ENCODE results near the gene OR10J4. TPM values are rescaled to one million over a fixed set of nuclear protein-coding genes. Genes with fewer than 3 reads are reported as not detected.
"Not testable (repeated sequence)": the region's sequence is repeated elsewhere in the genome, so short reads cannot be mapped to it uniquely, and the experiment has no call there.

OR10J4 gene
- total and polyA plus RNA-seq, 5 donors: not detected

DNA sequence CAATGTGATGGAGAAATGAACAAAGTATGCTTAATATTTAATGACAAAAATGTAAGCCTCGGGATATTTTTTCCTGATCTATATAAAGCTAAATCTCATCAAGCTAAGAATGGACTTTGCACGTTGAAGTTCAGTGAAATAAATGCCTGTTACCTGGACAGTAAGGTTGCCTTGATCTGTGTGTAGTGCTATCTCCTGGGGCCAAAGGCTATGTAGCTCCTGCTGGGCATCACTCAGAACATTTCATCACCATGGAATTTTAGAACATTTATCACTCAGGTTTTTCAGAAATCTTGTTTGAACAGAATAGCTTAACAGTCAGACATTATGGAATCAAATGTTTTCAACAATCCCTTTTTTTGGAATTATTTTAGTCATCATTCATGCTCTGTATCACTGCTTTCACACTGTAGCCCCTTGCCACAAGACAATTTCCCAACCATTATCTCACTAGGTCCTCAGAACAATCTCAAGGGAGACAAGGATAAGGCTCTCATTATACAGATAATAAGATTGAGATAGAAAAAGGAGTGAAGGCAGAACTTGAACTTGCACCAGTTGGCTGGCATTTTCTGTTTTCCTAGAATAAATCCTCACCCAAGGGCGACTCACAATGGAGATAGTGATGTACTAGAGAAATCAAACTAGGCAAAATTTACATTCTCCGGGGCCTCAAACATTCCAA is 11.2 kb downstream of the OR10J4 start:
- DNase-seq (no peak), ATAC-seq (no peak)
- 62% methylated on average over 4 of the region's 4 CpGs for WGBS
- H3K4me1 ChIP-seq (ENCODE audit: control insufficient read depth, insufficient read depth, low read length): no peaks in the 10 kb centered on the region
- no peaks in the 10 kb centered on the region for H3K27me3 ChIP-seq (ENCODE audit: control insufficient read depth, insufficient read depth)
- H3K27ac ChIP-seq (ENCODE audit: low read length): no peak overlapping the region
- H3K9me3 ChIP-seq (ENCODE audit: control insufficient read depth, low read length): no peaks in the 10 kb centered on the region
- intact Hi-C loops (cut with DNase I): no loop called here
- no peak overlapping the region for H3K4me3 ChIP-seq (ENCODE audit: low read length)

DNA sequence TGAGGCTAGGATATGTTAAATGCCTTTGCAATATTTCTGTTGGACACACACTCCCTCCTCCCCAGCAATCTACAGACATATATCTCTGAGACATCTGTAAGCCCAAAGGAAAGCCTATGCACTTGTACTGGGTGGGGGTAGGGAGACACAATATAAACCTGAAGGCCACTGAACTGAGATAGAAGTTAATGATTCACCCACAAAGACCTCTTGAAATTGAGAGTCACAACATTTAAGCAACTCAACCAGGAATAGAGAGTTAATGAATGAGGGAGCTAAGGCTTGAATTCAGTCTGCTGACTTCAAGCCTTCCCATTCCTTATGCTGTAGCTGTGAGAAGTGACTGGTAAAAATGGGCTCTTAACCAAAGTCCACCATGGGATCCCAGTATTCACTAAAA is 12.5 kb downstream of the OR10J4 start:
- Histone ChIP-seq H3K27me3 (ENCODE audit: control insufficient read depth, insufficient read depth) (no peaks in the 10 kb centered on the region), H3K4me3 (ENCODE audit: low read length) (no peak overlapping the region), H3K27ac (ENCODE audit: low read length) (no peak overlapping the region), H3K9me3 (ENCODE audit: control insufficient read depth, low read length) (no peaks in the 10 kb centered on the region), H3K4me1 (ENCODE audit: control insufficient read depth, insufficient read depth, low read length) (no peaks in the 10 kb centered on the region)
- intact Hi-C loops (cut with DNase I): no loop called here
- ATAC-seq (no peak), DNase-seq (no peak)

DNA sequence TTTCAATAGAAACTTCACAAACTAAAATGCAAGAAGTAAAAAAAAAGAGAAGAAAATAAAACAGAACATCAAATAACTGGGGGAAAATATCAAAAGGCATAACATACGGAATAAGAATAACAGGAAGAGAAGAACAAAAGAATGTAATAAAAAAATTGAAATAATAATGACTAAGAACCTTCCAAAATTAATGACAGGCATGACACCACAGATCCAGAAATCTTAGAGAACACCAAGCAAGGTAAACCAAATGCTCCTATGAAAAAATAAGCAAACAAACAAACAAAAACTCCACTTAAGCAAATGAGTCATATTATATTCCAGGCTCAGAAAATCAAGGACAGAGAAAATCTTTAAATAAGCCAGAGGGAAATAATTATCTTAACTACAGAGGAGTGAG is 16.2 kb downstream of the OR10J4 start:
- H3K27me3 ChIP-seq (ENCODE audit: control insufficient read depth, insufficient read depth): no peaks in the 10 kb centered on the region
- DNase-seq (no peak), ATAC-seq (no peak)
- H3K4me1 ChIP-seq (ENCODE audit: control insufficient read depth, insufficient read depth, low read length): no peaks in the 10 kb centered on the region
- no peak overlapping the region for H3K27ac ChIP-seq (ENCODE audit: low read length)
- H3K4me3 ChIP-seq (ENCODE audit: low read length): no peak overlapping the region
- no peaks in the 10 kb centered on the region for H3K9me3 ChIP-seq (ENCODE audit: control insufficient read depth, low read length)
- intact Hi-C loops (cut with DNase I): no loop called here
- 71% methylated on average over 1 of the region's 1 CpG for WGBS

DNA sequence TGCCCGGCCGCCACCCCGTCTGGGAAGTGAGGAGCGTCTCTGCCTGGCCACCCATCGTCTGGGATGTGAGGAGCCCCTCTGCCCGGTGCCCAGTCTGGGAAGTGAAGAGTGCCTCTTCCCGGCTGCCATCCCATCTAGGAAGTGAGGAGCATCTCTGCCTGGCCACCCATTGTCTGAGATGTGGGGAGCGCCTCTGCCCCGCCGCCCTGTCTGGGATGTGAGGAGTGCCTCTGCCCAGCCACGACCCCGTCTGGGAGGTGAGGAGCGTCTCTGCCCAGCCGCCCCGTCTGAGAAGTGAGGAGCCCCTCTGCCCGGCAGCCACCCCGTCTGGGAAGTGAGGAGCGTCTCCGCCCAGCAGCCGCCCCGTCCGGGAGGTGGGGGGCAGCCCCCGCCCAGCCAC is 17.6 kb downstream of the OR10J4 start:
- H3K27me3 ChIP-seq (ENCODE audit: control insufficient read depth, insufficient read depth); intact Hi-C loops (cut with DNase I); H3K4me1 ChIP-seq (ENCODE audit: control insufficient read depth, insufficient read depth, low read length); H3K4me3 ChIP-seq (ENCODE audit: low read length); H3K9me3 ChIP-seq (ENCODE audit: control insufficient read depth, low read length); DNase-seq; ATAC-seq; H3K27ac ChIP-seq (ENCODE audit: low read length): not testable (repeated sequence)
- 92% methylated on average over 18 of the region's 23 CpGs for WGBS

DNA sequence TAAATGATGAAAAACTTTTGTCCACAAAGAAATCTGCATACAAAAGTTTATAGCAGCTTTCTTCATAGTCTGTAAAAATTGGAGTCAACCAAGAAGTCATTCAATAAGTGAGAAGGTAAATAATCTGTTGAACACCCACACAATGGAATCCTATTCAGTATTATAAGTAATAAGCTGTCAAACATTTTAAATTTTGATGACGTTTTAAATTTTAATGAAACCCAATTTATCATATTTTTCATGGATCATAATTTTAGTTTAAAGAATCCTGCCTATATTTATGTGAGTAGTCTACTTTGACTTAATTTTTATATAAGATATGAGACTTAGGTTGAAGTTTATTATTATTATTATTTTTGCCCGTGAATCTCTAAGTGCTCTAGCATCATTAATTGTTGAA is 27.5 kb downstream of the OR10J4 start:
- no peak overlapping the region for H3K27ac ChIP-seq (ENCODE audit: low read length)
- H3K4me1 ChIP-seq (ENCODE audit: control insufficient read depth, insufficient read depth, low read length): no peaks in the 10 kb centered on the region
- peaks cover 2% of the 10 kb centered on the region for H3K9me3 ChIP-seq (ENCODE audit: control insufficient read depth, low read length)
- DNase-seq (no peak), ATAC-seq (no peak)
- 80% methylated on average over 2 of the region's 2 CpGs for WGBS
- H3K4me3 ChIP-seq (ENCODE audit: low read length): no peak overlapping the region
- intact Hi-C loops (cut with DNase I): no loop called here
- H3K27me3 ChIP-seq (ENCODE audit: control insufficient read depth, insufficient read depth): no peaks in the 10 kb centered on the region

DNA sequence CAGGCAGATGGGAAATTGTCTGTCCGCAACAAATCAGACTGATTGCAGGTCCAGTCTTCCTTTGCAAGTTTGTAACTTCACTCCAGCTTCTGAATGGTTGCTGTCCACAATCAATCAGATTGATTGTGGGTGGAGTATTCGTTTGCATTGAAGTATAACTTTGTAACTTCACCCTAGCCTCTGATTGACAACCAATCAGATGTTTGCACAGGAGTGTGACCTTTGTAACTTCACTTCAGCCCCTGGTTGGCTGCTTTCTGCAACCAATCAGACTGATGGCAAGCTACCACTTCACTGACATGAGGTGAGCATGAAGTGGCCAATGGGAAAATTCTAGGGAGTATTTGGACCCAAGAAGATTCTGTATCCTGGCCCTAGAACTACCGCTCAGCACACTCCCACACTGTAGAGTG is 33.2 kb downstream of the OR10J4 start:
- H3K27ac ChIP-seq (ENCODE audit: low read length): no peak overlapping the region
- no peaks in the 10 kb centered on the region for H3K27me3 ChIP-seq (ENCODE audit: control insufficient read depth, insufficient read depth)
- H3K4me3 ChIP-seq (ENCODE audit: low read length): no peak overlapping the region
- peaks cover 2% of the 10 kb centered on the region for H3K9me3 ChIP-seq (ENCODE audit: control insufficient read depth, low read length)
- ATAC-seq (no peak), DNase-seq (no peak)
- 89% methylated on average over 3 of the region's 3 CpGs for WGBS
- peaks cover 2% of the 10 kb centered on the region for H3K4me1 ChIP-seq (ENCODE audit: control insufficient read depth, insufficient read depth, low read length)
- intact Hi-C loops (cut with DNase I): no loop called here

DNA sequence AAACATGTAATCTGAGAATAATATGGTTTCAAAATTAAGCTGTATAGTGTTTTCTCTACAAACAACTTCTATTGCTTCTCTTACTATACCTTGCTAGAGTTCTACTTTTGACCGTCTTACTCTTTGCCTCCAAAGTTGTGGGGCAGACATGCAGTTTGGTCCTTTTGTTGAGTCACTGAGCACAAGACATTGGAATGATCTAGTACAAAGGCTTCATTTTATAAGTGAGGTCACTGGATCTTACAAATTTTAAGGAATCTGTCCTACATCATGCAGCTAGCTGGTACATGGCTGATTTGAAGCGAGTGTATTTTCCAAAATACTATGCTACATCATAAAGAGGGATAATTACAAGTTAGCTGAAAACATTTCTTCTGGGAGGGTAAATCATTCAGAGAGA is 36.3 kb downstream of the OR10J4 start:
- Histone ChIP-seq H3K4me3 (ENCODE audit: low read length) (no peak overlapping the region), H3K4me1 (ENCODE audit: control insufficient read depth, insufficient read depth, low read length) (peaks cover 2% of the 10 kb centered on the region), H3K27me3 (ENCODE audit: control insufficient read depth, insufficient read depth) (no peaks in the 10 kb centered on the region), H3K9me3 (ENCODE audit: control insufficient read depth, low read length) (no peaks in the 10 kb centered on the region), H3K27ac (ENCODE audit: low read length) (no peak overlapping the region)
- 88% methylated on average over 2 of the region's 2 CpGs for WGBS
- no peak for ATAC-seq
- DNase-seq: no peak
- intact Hi-C loops (cut with DNase I): no loop called here

DNA sequence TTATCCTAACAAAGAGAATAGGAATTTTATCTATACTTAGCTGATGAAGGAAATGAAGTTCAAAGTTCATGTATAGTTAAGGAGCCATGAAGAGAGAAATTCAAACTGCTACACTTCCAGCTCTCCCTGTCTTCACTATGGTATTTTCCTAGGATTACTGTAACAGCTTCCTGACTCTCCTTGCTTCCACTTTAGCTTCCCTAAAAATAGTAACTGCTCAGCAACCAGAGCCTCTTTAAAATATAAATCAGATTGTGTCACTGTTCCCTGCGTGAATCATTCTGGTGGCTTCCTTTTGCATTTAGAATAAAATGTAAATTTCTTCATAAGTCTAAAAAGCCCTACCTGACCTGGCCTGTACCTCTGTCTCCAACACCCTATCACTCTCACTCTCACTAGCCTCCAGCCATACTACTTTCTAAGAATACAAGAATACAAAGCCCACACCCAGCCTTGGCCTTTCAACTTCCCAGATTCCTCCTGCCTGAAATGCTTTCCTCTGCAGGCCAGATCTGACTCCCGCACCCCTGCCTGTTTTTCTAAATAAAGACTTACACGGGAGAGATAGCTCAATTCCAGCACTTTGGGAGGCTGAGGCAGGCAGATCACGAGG is 38.0 kb downstream of the OR10J4 start:
- Histone ChIP-seq H3K4me3 (ENCODE audit: low read length) (no peak overlapping the region), H3K9me3 (ENCODE audit: control insufficient read depth, low read length) (no peaks in the 10 kb centered on the region), H3K4me1 (ENCODE audit: control insufficient read depth, insufficient read depth, low read length) (peaks cover 2% of the 10 kb centered on the region), H3K27me3 (ENCODE audit: control insufficient read depth, insufficient read depth) (no peaks in the 10 kb centered on the region), H3K27ac (ENCODE audit: low read length) (peak overlapping the region; percentile 58)
- DNase-seq (no peak), ATAC-seq (no peak)
- WGBS: 24% methylated on average over 4 of the region's 4 CpGs
- intact Hi-C loops (cut with DNase I): no loop called here

DNA sequence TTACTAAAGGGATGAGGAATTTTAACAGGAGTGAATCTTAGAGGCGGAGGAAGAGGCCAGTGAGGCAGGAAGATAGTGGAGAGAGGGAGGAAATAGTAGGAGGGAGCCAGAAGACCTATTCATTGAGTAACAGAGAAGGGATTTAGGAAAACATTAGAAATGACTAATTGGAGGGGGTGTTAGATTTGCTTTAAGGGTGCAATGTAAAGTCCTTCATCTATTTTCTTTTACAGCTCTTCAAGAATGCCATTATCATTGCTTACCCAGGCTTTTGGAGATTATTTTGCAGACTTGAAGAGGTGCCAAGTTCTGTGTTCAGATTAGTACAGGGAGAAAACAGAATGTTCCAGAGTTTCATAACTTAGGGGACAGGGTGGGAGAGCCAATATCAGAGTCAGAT is 41.3 kb downstream of the OR10J4 start:
- Histone ChIP-seq H3K9me3 (ENCODE audit: control insufficient read depth, low read length) (no peaks in the 10 kb centered on the region), H3K27ac (ENCODE audit: low read length) (no peak overlapping the region), H3K27me3 (ENCODE audit: control insufficient read depth, insufficient read depth) (no peaks in the 10 kb centered on the region), H3K4me1 (ENCODE audit: control insufficient read depth, insufficient read depth, low read length) (peaks cover 2% of the 10 kb centered on the region), H3K4me3 (ENCODE audit: low read length) (no peak overlapping the region)
- intact Hi-C loops (cut with DNase I): no loop called here
- 40% methylated on average over 1 of the region's 1 CpG for WGBS
- DNase-seq (no peak), ATAC-seq (peak; percentile 26 to 77)

DNA sequence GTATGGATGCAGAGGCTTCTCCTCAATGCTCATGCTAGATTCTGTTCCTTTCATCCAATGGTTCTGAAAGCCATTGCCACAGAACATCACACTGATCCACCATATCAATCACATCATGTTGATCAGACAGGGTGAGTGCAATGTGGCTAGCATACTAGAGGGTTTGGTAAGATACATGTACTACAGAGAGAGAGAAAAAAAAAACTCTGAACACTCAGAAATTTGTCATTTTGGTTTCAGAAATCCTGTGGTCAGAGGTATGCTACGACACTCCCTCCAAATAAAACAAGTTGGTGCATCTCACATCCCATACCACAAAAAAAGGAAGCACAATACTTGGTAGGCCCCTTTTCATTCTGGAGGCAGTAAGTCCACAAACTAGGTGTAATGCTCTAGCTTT is 42.9 kb downstream of the OR10J4 start:
- Histone ChIP-seq H3K9me3 (ENCODE audit: control insufficient read depth, low read length) (no peaks in the 10 kb centered on the region), H3K4me3 (ENCODE audit: low read length) (no peak overlapping the region), H3K4me1 (ENCODE audit: control insufficient read depth, insufficient read depth, low read length) (peaks cover 2% of the 10 kb centered on the region), H3K27ac (ENCODE audit: low read length) (no peak overlapping the region), H3K27me3 (ENCODE audit: control insufficient read depth, insufficient read depth) (no peaks in the 10 kb centered on the region)
- ATAC-seq (no peak), DNase-seq (no peak)
- intact Hi-C loops (cut with DNase I): no loop called here
- 79% methylated on average over 1 of the region's 1 CpG for WGBS

Measured in right cardiac atrium (tissue), 5 donors.